Neural progenitor cell (in vitro differentiated cells): ENCODE data around the gene PCBD2.
"Not testable (repeated sequence)": the region's sequence is repeated elsewhere in the genome, so short reads cannot be mapped to it uniquely, and the experiment has no call there.

ENCODE experiments used
- CTCF ChIP-seq: fragments of 200-600 bp; sonication (generic); IDR thresholded peaks from 2 replicates; pipeline ENCODE4 v1.5.1; 2017; ENCODE audit warnings: antibody characterized with exemption, mild to moderate bottlenecking
- EZH2 ChIP-seq: fragments of 200-600 bp; sonication (generic); IDR thresholded peaks from 2 replicates; pipeline ENCODE4 v1.6.1; 2017; ENCODE audit warnings: antibody characterized with exemption, mild to moderate bottlenecking, moderate library complexity
- EZH2phosphoT487 ChIP-seq: fragments of 200-600 bp; sonication (generic); IDR thresholded peaks from 2 replicates; pipeline ENCODE4 v1.6.1; 2017; ENCODE audit warnings: antibody characterized with exemption

GRCh38 chr5:134990183-134990582 lies 85.3 kb downstream of the PCBD2 start:
- not testable (repeated sequence) for TF ChIP-seq CTCF, EZH2, EZH2phosphoT487
